GM18907 (cell line): Measurements from ENCODE around the gene SULT1B1.

Experiments used
- ATAC-seq: cut with Tn5 transposase; IDR thresholded peaks from one replicate; pipeline ENCODE4 v1.9.1; 2021; ENCODE audit warnings: mild to moderate bottlenecking, moderate library complexity; ENCODE audit not compliant: unreplicated experiment

SULT1B1 gene

DNA sequence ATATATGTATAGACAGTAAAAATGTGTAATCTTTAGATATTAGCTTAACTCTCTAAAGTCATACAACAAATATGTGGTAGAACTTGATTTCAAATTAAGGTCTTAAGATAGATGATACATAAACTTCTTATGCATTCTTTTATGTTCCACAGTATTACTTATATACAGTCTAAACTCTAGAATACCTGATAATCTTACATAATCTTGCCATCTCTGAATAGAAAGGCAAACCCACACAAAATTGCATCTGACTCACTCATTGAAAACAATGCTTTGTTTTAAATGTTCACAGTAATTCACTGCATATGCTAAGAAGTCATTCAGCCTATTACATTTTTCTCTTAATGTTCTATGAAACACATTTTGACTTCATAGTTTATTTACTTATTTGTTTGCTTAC, 10.1 kb downstream of the SULT1B1 start:
- no peak for ATAC-seq

DNA sequence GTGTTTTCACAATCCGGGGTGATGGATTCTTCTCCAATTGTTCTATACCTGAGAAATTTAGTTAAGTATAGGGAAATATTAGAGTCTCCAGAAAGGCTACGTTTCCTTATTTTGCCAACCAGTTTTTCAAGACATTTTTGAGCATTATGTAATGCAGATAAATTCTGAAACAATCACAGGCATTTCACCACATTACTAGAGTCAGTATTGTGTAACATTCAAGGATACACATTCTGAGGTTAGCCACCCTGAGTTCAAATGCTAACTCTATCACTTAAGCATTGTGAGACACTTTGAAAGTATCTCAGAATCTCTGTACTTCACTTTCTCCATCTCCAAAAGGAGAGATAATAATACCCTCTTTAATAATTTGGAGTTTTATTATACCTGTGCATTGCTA, 10.6 kb downstream of the SULT1B1 start:
- ATAC-seq: no peak

DNA sequence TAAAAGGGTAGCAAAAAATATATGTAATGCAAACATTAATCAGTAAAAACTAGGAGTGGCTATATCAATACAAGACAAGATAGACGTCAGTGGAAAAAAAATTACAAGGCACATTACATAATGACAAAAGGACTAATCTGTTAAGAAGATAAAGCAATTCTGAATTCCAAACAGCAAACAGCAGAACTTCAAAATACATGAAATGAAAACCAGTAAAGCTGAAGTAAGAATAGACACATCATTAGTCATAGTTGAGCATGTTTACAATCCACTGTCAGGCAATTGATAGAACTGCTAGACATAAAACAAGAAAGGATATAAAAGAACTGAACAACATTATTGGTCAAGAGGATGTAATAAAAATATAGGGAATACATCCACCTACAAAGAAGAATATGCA, 12.2 kb downstream of the SULT1B1 start:
- no peak for ATAC-seq

DNA sequence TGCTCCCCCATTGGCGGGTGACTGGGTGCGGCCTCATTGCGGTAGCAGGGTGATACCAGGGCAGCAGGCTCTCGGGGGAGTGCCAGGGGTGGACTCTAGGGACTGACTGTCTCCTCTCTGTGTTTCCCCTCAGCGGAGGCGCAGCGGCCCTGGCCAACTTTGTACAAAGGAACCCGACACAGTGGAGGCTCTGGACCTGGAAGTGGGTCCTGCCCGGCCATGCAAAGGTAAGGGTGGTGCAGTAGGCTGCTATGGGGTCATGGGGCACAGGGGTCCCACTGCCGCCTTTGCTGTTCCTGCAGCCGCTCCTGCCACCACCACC, 16.3 kb downstream of the SULT1B1 start:
- no peak for ATAC-seq

DNA sequence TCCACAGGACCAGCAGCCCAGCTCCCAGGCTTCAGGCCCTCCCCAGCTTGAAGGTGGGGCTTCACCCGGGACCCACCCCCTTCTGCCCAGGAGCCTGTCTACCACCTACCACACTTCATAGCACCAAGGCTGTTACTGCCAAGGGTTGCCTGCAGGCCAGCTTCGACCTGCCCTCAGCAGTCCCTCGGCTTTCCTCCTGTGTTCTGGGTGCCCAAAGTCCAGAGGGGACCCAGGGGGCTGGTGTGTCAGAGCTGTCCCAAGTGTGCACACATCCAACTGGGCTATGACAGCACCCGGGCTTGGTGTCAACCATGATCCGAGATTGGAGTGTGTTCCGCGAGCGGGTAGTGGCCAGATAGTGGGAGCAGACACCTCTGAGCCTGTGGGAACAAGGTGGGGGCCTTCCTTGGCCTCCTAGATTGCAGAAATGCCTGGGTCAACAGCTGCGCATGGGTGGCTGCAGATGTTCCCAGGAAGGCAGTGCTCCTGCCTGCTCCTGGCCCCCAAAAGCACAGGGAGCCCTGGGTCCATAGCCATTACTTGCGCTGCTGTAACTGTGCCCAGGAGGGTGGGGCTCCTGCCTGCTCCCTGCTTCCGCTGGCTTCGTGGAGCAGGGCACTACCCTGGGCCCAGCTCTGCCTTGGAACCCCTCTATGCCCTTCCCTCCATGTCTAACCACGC, 16.8 kb downstream of the SULT1B1 start:
- no peak for ATAC-seq

DNA sequence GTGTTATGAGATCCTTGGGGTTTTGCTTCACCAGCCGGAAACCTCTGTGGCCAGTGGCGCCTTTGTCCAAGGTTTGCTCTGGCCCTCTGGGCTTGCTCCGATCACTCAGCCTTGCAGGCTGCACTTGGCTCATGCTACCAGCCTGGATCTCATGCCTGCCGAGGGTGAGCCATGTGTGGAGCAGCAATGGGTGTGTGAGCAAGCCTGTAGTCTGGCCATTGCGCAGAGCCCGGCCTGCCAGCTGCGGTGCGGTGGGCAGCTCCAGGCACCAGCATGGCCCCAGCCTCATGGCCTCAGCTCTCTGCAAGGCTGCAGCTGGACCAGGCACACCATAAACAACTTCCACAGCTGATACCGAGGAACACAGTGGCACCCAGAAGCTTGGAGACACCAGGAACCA, 17.8 kb downstream of the SULT1B1 start:
- ATAC-seq: no peak

DNA sequence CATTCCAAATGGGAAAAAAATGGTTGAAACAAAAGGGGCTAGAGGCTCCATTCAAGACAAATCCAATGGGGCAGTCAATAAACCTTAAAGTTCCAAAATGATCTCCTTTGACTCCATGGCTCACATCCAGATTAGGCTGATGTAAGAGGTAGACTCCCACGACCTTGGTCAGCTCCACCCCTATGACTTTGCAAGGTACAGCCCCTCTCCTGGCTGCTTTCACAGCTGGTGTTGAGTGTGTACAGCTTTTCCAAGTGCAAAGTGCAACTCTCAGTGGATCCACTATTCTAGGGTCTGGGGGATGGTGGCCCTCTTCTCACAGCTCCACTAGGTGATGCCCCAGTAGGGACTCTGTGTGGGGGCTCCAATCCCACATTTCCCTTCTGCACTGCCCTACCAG, 21.5 kb downstream of the SULT1B1 start:
- ATAC-seq: no peak

DNA sequence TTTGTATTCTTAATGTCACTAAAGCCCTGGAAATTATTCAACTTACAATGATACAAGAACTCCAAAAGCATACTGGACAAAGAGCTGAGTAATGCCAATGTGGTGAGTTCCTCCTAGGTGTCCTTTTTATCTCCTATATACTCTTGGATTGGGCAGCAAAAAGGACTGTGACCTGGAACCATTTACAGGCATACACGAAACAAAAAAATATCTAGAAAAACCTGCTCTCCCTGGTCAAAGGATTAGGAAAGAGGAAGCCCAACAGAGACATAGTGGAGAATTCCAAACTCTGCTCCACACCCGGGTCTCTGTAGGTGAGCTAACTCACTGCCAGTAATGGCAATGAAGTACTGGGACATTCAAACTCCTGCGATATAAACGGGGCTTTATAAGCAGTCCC, 25.3 kb downstream of the SULT1B1 start:
- no peak for ATAC-seq

DNA sequence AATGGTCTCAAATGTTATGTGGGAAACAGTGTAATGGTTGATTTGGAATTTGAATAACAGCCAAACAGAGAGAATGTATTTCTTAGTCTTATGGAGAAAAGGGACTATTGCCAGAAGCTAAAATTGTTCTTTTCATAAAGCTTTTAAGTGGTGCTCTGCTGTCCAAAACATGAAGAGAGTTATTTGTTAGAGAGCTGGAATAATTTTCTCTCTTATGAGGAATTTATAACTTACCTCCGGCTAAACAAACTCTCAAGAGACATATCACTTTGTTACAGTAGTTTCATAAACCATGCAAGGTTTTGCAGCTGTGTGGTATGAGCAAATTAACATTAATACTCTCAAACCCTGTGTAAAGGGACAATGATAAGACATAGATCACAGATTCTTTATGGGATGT, 28.6 kb downstream of the SULT1B1 start:
- ATAC-seq: no peak

DNA sequence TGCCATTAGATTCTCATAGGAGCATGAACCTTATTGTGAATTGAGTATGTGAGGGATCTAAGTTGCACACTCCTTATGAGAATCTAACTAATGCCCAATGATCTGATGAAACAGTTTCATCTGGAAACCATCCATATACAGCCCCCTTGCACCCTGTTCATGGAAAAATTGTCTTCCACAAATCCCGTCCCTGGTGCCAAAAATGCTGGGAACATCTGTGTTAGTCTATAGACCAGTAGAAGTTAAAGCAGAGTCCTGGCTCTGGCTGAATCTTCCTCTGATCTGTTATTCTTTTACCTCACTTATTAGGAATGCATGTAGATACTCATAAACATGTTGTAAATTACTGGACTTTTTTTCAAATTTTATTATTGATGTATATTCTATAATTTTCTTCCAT, 29.2 kb downstream of the SULT1B1 start:
- ATAC-seq: no peak

DNA sequence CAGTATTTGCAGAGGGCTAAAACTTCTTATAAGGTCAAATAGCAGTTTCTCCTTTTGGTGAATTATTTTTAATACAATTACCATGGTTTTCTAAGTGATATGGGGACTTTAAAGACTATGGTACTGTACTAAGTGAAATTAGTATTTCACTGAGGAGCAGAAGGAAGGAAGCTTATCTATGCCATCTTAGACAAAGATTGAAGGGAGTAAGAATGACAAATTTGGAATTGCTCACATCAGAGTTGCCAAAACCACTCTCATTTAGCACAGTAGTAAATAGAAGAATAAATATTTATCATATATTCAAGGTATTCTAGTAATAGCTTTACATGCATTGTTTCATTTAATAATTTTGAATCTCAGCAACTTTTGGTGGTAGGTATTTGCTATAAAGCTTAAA, 30.4 kb downstream of the SULT1B1 start:
- no peak for ATAC-seq

DNA sequence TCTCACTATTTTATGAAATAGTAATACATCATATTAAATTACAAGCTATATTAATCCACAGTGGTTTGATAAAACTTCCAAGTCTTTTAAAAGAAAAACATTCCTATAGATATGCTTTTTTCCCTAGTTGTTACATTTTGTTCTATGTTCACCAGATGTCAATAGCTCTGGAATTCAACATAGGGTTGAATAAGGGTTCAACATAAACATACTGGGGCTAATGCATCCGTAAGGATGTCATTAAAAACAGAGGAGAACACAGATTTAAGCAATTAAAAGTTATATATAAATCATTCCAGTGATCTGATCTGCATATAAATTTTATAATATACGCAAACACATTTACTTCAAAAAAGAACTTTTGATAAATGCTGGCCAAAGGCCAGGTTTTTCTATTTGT, 32.5 kb downstream of the SULT1B1 start:
- ATAC-seq: no peak

DNA sequence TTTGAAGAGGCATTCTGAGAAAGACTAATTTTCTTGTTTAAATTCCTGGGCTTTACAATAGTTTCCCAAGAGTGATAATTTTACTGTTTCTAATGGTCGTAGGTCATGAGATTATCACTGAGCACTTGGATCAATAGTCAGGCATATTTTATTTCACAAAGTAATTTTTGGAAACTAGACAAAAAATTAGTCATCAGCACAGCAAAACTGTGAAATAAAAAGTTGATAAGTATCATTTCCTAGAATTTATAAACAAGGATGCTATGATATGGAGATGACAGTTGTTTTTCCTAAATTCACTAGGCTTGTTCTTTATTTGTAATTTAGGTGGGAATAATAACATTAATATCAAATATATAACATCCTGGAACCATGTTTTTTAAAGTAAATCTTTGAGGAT, 33.0 kb downstream of the SULT1B1 start:
- no peak for ATAC-seq

DNA sequence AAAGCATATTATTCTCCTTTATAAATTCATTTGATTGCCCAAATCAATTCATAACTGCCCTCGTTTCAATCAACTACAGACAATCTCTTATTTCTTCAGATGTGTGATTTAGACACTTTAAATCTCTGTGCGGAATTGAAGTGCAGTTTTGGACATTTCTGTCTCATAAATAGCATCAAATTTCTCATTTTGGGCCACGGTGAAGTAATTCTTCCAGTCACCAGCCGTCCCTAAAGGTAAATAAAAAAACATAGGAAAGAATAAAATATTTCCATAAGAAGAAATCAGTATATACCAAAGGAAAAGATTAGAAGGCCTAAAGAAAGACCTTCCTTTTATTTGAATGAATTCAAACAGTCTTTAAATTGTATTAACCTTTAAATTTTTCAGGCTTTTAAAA, 33.4 kb downstream of the SULT1B1 start:
- no peak for ATAC-seq

DNA sequence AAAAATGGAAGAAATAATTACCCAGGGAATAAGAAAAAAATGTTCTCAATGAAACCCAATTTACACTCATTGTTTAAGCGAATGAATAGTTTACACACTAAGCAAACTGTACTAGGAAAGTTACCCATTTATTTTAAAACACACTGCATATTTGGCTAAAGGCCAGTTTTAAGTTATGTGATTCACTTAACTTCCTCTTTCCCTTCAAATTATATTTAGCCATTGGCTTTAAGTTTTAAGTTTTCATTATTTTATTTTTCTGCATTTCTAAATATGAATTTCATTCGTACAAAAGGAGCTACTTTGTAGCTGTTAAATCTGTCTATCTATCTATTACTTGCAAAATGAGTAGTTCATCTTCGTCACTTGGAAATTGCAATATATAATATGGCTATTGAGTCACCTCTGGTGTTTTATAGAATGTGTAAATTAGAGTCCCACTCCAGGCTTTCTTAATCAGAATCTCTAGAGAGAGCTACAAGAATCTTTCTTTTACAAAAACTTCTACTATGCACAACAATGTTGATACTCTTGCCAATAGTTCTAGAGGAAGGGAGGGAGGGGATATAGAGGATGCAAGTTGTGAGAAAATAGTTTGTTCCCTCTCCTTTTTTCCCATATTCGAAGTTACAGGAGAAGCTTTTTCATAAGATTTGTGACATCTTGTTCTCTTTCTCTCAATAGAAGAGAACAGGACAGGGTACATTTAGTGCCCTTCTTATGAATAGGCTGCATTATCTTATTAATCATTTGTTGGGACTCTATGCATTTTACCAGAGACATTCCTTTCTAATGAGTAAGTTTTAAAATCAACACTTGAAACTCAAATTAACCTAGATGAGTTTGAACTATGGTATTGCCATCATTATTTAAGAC, 41.8 kb downstream of the SULT1B1 start:
- no peak for ATAC-seq

DNA sequence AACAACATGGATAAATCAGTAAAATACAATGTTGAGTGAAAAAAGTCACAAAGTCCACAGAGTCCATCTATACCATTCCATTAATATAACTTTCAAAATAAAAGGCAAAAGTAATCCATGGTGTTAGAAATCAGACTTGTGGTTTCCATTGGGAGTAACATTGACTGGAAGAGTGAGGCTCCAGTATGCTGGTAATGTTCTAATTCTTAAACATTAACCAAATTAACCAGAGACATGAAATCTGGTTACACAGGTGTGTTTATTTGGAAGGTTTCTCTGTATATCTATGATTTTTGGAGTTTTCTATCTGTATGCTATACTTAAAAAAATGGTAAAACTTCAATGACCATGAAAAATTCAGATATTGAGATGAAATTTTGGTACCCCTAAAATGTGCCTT, 42.6 kb downstream of the SULT1B1 start:
- no peak for ATAC-seq

DNA sequence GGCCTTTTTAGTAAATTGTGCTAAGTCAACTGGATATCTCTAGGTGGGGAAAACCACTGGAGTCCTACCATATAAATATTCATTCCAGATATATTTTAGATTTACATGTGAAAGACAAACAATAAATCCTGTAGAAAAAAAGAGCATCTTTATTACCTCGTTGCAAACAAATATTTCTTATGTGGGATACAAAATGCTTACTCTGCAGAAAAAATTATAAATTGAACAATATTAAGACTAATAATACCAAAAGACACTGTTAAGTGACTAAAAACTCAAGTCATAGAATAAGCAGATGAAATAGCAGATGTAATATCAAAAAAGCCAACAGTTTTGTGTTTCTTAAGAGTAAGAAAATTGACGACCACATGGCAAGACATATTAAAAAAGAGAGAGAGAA, 43.8 kb downstream of the SULT1B1 start:
- ATAC-seq: no peak

DNA sequence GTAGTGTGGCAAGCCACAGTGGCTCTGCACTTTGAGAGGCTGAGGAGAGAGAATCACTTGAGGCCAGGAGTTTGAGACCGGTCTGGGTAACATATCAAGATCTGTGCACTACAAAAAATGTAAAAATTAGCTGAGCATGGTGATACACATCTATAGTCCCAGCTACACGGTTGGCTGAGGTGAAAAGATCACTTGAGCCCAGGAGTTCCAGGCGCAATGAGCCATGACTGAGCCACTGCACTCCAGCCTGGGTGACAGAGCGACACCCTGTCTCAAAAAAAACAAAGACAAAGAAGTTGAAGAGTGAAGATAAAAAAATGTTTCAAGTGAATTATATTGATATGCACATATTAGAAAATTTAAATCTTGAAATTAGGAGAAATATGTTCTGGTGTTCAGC, 46.3 kb downstream of the SULT1B1 start:
- no peak for ATAC-seq

DNA sequence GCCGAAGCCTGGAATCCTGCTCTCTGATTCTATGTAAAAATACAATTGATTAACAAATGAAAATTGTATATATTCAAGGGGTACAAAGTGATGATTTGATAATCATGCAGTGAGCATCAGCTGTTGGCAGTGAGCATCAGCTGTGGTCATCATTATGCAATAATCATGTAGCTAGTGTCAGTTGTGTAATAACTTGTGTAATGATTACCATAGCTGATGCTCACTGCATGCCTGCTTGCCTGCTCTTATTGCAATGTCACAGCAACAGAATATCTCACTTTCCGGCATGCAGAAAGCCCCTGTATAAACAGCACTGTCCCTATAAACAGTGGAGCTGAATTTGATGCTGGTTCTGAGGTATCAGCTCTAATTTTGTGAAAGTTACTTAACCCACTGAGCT, 46.8 kb downstream of the SULT1B1 start:
- no peak for ATAC-seq

DNA sequence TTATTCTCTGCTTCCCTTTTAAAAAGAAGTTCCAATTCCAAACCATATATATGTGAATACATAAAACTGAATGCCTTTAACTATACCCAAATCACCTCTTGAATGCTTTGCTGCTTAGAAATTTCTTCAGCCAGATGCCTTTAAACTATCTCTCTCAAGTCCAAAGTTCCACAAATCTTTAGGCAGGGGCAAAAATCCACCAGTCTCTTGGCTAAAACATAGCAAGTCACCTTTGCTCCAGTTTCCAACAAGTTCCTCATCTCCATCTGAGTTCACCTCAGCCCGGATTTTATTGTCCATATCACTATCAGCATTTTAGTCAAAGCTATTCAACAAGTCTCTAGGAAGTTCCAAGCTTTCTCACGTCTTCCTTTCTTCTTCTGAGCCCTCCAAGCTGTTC, 49.8 kb downstream of the SULT1B1 start:
- no peak for ATAC-seq

DNA sequence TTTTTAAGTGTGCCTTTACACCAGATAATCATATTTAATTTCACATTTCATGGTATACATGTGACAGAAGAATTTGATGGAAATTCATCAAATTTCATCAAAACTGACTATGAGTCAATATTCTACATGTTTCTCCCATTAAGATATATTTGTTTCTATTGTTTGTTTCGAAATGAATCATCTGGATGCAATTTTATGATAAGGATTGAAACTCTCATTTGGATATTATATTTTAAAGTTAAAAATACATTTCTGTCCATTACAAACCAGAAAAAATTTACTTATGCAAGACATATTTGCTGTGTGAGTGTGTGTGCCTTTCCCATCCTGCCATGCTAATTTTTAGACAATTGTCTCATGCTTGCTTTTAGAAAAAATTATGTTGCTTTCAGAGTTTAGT, 52.2 kb downstream of the SULT1B1 start:
- no peak for ATAC-seq

DNA sequence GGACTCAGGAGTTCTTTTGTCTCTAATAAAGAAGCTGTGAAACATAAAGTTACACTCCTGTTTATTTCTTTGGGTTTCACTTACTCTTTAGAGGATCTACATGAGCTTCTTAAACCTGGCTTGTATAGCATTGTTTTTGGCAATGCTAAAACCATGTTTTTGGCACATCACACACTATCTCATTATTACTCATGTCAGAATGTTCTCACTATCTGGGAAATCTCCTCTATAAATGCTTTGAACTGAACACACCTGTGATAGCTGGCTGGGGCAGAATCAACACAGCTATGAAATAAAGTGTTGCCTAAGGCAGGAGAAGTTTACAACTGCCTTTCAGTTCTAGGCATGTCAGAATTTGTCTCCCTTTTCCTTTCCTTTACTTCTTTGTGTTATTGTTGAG, 52.6 kb downstream of the SULT1B1 start:
- no peak for ATAC-seq

DNA sequence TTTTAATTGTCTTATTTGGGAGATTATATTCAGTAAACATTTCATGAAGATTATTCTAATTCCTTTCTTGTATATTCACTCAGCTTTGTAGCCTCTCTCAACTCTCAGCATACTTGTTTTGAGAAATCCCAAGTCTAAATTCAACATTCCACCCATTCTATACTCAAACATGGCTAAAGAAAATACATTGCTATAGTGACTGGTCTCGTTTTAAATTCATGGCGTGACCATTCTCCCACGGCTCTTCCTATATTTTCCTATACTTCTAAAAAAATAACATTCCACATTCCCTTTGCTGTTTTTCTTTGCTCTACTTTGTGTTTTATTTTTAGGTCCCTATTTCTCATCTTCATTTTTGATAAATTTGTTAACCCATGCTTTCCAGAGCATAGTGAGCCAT, 58.2 kb downstream of the SULT1B1 start:
- no peak for ATAC-seq
